AML-193 (cell line): ENCODE measurements around the gene USE1.

Experiments
- DNase-seq, 2 experiments: peaks; one replicate each; lab custom pipeline; 2025; lab: John Stamatoyannopoulos, UW

Gene USE1

DNA sequence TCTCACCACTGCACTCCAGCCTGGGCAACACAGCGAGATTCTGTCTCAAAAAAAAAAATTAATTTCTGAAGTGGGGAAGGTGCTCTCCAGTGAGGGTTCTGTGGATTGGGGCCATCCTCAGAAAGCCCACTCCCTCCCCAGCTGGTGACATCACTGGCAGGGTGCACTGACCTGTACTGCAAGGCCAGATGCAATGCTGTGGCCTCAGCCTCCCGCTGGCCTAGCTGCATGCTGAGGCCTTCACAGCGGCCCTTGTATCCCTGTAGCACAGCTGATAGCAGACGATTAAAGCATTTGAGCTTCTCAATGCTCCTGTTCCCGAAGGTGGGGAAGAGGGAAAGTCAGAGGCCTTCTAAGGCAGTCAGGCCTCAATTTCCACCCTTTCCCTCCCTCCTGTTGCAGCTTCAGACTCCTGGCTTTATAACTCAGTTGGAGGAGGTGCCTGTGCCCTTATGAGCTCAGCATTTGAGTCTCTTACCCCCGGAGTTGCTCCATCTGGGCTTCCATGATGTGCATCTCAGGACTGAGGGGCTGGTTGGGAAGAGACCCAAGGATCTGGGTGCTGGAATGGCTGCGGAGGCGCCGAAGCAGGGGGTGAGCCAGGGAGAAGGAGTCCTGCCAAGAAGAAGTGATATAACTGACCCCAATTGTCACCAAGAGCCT is 44.1 kb downstream of the USE1 start:
- no peak for DNase-seq

DNA sequence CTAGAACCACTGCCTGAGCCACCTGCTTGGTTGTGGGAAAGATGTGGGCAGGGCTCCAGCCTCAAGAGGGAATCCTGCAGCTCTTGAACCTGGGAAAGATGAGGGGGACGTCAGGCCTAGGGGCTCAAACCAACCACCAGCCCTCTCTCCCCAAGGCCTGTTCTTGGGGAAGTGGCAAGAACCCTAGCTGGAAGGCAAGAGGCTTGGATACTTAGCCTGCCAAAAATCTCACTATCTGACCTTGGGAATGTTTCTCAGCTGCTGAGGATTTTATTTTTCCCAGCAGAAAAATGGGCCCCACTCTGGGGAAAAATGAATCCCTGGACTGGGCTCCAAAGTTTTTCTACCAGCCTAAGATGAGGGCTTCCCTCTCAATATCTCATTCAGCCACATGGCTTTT is 44.8 kb downstream of the USE1 start:
- DNase-seq: no peak

DNA sequence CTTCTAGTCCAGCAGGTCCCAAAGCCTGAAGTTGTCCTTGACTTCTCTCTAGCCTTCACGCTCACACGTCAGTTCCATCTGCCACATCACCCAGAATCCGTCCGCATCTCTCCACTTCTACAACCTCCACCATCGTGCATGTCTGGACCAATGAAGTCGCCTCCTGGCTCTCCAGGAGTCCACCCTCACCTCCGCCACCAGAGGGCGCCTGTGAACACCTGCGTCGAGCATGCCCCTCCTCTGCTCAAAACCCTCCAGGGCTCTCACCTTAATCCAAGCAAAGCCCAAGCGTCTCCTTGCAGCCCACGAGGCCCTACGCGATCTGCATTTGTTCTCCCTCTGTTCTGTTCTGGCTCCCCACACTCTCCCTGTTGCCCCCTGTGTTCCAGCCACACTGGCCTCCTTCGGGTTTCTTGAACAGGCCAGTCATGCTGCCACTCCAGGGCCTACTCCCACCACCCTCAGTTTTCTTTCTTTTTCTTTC is 45.7 kb downstream of the USE1 start:
- DNase-seq: peak; percentile 81 to 82

DNA sequence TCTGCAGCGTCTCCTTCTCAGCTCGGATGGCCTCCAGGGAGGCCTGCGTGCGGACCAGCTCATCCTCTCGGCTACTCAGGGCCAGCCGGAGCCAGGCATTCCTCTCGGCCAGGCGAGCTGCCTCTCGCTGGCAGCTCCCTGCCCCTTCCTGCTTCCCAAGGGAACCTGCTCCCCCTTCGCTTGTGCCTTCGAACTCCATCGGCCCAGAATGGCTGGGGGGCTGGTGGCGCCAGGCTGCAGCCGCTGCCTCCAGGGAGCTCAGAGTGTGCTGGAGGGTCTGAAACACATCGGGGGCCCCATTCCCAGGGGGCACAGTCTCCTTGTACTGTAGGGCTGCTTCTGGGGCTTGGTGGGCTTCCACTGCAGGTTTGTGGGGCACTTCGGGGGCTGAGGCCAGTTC is 47.4 kb downstream of the USE1 start:
- DNase-seq: no peak

DNA sequence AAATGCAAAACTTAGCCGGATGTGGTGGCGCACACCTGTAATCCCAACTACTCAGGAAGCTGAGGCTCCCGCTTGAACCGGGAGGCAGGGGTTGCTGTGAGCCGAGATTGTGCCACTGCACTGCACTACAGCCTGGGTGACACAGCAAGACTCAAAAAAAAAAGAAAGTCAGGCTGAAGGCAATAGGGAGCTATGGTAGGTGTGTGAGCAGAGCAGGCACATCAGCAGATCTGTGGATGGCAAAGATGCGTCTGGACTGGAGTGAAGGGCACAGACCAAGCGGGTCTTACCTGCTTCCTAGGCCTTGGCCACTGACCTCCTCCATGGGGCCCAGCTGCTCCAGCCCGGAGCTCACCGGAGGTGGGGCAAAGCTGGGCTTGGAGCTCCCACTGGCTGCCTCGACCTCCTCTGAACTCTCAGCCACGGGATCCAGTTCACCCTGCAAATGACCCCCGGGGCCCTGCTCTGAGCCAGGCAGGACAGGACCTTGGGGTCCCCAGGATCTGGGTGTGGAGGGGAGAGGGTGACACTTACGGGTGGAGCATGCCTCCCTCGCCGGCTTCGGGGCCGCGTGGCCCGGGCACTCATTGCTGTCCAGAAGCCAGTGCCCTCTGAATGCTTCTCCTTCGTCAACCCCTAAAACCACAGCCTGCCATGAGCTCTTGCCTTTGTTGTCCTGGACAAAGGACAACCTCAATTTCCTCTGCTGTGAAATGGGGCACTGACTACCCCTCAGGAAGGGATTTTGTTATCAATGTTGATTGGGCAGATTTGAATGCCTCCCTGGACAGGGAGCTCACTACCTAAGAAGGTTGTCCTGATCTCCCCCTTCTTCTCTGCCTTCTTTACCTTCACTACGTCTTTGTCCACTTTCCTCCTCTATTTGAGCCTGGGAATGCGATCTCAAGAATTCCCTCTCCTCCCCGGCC is 48.8 kb downstream of the USE1 start:
- no peak for DNase-seq

DNA sequence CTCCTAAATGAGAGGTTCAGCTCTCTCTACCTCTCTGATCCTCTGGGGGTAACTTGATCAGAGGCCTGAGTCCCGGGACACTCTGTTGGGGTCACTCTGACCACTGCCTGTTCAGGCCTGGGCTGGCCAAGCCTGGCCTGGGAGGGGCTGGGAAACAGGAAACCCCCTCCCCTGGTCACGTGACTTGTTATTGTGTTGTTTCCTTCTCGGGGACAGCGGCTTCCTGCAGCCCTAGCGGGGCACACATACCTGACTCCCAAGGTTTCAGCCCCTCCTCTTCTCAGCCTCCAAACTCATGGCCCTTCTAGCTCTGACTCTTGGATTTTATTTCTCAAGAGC is 49.5 kb downstream of the USE1 start, which contains the start of gene USHBP1:
TSS of gene USHBP1 (minus strand) at position 105 of the 339 bp plus-strand sequence. CDS start 446 bp downstream, outside the sequence.
- no peak for DNase-seq

DNA sequence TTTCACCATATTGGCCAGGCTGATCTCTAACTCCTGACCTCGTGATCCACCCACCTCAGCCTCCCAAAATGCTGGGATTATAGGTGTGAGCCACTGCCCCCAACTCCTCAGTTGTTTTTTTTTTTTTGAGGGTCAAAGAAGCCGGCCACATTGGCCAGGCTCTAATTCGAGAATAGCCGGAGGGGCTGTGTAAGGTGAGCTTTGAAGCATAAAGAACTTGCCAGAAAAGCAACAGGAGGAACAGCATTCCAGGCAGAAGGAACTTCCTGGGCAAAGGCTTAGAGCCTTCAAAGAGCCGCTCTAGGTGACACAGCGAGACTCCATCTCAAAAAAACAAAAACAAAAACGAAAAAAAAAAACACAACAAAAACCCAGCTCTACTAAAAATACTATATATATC is 50.9 kb downstream of the USE1 start:
- DNase-seq: no peak

DNA sequence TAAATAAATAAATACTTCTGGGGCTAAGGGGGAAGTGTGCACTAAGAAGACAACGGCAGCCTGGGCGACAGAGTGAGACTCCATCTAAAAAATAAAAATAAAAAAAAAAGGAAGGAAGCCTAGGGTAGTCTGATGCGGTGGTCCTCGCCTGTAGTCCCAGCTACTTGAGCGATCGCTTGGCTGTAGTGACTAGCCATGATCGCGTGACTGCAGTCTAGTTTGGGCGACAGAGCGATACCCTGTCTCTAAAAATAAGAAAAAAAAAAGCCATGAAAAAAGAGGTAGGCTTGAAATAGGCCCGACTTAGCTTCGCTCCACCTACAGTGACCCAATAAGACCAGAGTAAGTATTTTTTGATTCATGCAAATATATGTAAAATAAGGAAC is 51.4 kb downstream of the USE1 start:
- no peak for DNase-seq

DNA sequence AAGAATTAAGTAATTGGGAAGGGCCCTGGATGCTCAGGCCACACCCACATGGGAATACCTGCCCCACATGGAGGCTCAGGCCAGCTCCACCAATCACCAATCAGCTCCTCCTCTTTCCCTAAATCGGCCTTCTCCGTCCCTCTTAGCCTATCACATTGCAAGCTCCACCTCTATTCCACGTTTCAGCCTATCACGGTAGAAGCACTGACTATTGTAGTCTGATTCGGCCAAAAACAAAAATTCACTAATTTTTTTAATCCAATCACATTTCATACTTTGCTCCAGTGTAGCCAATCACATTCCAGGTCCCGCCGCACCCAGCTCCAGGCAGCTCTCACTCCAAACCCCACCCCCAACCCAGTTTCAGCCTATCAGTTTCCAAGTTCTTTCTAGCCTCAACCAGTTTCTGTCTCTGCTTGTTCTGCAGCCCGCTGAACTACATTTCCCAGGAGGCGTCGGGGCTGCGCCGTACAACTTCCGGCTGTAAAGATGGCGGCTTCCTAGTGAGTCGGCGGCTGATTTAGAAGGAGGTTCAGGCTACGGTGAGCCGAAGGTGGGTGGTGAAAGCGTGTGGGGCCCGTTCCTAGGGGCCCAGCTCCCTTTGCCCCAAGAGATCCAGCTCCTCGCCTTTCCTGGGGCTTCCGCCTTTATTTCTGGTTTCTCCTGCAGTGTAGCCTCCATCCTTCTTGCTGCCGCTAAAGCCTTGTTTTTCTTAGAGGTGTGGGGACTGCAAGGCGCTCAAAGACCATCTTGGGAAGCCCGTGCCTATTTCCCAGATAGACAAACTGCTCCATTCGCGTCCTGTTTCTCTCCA is 52.0 kb downstream of the USE1 start, which contains the start of gene BABAM1:
TSS of gene BABAM1 (plus strand) at position 469 of the 814 bp plus-strand sequence. CDS start 1,364 bp downstream, outside the sequence.
- peak; percentile 97 to 99 for DNase-seq

DNA sequence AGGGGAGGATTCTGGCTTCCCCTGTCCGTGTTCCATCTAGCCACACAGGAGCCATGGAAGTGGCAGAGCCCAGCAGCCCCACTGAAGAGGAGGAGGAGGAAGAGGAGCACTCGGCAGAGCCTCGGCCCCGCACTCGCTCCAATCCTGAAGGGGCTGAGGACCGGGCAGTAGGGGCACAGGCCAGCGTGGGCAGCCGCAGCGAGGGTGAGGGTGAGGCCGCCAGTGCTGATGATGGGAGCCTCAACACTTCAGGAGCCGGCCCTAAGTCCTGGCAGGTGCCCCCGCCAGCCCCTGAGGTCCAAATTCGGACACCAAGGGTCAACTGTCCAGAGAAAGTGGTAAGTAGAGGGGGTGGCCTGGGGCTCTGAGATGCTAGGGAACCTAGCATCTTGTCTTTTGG is 53.6 kb downstream of the USE1 start:
- no peak for DNase-seq
